Glomerular endothelial cell (primary cell): Measurements from ENCODE around the gene SLC27A6. TPM values are rescaled to one million over a fixed set of nuclear protein-coding genes. Genes with fewer than 3 reads are reported as not detected.

Source experiments
- DNase-seq: peaks from one replicate; pipeline ENCODE4 v3.0.0-alpha.2; 2011; ENCODE audit warnings: low read depth, low spot score; ENCODE audit errors: extremely low read depth
- total RNA-seq: library from RNA; depleted of rRNA; stranded (reverse); fragments of >200 nt; gene quantifications from 2 replicates; pipeline ENCODE4 v1.2.3, GENCODE V29; 2015

The SLC27A6 gene
- total RNA-seq, 1 donor from 2014 or later, result not detected

DNA sequence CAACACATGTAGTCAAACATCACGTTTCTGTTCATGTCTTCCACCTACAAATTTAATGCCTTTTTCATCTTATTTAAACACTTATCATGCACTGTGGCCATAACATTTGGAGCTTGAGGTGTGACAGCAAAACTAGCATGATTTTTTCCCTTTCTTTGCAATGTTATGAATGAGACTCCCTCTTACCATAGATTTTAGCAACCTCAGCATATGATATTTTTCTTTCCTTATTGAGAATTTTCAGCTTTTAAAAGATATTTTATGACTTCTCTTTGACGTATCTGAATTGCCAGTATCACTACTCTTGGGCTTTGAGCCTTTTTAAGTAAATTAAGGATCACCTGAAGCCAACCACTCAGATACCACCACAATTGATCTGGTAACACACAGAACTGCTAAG is 96.6 kb downstream of the SLC27A6 start:
- no peak for DNase-seq

GRCh38 chr5:129063483-129064113 is 98.3 kb downstream of the SLC27A6 start:
- peak; percentile 7 for DNase-seq

DNA sequence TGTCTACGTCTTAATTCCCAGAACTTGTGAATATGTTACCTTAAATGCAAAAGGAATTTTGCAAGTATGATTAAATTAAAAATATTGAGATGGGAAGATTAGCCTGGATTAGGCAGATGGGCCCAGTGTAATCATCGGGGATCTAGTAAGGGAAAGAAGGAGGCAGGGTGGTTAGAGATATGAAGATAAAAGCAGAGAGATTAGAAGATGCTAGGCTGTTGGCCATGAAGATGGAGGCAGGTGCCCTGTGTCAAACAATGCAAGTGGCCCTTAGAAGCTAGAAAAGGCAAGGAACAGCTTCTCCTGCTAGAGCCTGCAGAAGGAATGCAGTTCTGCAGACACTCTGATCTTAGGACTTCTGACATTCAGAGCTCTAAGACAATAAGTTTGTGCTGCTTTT is 100.4 kb downstream of the SLC27A6 start:
- no peak for DNase-seq

DNA sequence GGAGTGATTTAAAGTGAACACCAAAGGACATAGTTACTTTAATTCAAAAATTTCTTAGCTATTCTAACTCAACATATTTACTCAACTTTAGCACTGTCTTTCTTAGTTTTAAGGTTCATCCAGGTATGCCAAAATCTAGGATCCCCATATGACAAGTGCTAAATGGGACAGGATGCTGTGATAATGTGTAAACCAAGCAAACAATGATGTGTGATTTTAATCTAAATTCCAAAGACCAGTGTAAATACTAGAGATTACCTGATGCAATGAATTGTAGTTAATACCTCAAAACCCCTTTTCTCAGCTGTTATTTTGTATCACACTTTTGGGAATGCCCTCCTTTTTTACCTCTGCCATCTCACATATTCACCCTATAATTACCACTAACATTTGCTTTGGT is 102.5 kb downstream of the SLC27A6 start:
- no peak for DNase-seq

DNA sequence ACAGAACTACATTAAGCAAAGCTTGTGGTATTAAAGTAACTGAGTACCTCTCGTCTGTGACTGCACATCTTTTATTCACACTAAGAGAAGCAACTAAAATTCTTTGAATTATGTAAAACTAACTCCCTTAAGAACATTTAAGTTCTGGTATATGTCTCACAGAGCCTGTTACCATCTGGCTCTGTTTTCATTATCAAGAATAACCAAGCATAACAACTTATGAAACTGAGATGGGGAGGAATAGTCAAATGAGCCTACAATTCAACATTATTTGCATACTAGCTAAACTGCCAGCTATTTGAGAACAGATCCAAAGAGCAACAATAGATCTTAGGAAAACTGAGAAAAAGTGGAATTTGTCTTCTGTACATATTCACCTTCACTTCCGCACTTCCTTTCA is 104.0 kb downstream of the SLC27A6 start:
- DNase-seq, result no peak

DNA sequence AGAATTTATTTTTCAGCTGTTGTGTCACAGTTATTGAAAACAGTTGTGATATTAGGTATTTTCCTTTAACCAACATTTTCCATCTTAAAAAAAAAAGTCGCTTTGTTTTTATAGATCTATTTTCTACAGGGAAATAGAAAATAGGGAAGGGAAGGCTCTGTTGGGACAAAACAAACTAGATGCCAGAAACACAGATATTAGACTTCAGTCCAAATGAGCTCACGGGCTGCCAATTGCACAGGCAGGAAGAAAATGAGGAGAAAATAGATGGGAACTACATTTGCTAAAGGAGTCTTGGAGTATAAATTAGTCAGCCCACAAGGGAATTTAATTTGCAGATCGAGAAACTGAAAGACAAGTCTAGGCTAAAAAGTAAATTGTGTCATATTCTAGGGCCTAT is 107.8 kb downstream of the SLC27A6 start:
- DNase-seq, result no peak

DNA sequence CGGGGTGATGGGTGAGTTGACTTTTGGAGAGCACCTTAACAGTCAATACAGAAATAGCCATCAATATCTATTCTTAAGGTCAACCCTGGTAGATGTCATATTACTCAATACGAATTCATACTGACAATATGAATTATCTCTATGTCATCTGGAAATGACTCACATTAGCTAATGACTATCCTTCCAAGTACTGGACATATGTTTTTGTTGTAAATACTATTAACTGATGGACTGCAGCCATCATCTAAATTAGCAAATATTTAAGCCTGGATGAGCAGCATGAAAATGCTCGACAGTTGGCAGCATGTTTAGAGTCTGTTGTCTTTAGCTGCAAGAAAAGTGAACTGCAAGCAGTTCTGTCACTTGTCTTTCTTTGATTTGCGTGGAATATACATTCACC is 109.6 kb downstream of the SLC27A6 start:
- DNase-seq, result no peak

DNA sequence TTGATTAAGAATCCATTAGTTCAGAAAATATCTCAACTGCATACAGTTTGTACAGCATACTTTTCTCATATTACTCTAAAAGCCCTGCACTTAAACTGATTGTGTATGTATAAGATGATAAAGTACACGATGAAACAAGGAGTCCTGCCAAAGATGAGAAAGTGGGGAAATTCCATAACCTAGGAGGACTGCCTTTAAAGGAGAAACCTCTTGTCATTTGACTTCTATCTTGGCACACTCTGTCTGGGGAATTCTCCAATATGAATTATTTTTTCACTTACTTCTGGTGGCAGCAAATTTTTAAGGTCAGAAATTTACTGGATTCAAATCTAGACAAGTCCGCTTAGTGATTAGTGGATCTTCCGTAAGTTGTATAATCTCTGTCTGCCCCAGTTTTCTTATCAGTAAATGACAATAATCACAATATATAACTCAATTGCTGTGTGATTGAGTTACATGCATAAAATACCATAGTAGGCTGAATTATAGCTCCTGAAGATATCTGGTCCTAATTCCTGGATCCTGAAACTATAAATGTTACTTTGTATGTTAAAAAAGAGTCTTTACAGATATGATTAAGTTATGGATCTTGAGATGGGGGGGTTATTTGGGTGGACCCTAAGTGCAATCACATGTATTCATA is 112.3 kb downstream of the SLC27A6 start:
- no peak for DNase-seq

DNA sequence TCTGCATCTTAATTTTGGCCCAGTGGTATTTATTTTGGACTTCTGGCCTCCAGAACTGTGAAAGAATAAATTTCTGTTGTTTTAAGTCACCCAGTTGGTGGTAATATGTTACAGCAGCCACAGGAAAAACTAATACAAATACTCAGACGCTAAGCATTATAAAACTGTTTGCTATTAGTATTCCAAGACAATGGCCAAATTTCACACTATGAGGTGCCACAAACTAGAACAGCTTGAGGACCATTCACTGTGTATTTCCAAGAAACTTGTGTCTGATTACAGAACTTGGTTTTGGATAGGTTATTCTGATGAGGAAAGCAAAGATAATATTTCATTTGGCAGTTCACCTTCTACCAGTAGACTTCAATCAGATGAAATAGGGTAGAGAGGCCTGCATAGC is 113.0 kb downstream of the SLC27A6 start:
- no peak for DNase-seq

DNA sequence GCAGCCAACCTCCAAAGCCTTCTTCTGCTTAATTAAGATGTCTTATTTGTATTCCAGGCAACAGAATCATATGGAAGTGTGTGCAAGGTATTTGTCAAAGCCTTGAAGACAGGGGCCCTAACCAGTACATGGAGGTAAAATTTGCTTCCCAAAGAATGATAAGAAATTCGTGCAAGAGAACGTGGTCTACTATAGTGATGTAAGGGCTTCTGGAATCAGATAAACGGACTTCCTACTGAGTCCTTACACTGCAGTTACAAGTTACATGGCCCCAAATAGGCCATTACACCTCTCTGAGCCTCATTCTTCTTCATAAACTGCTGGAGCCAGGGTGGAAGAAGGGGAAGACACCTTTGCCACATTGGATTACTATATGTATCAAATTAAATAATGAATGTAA is 113.4 kb downstream of the SLC27A6 start:
- no peak for DNase-seq

- no peak for DNase-seq
Measured at GRCh38 chr5:129079496-129079895, 114.2 kb downstream of the SLC27A6 start.

GRCh38 chr5:129080766-129081165 is 115.5 kb downstream of the SLC27A6 start:
- DNase-seq, result no peak

GRCh38 chr5:129082225-129083136 is 117.2 kb downstream of the SLC27A6 start:
- DNase-seq, result no peak

Other genes starting within 250 kb of the SLC27A6 start
- gene ISOC1, start 129.3 kb downstream of the SLC27A6 start, total RNA-seq, result 14.3 and 19.1 TPM in 2 replicates